PFSK-1 (cell line): ENCODE measurements around the gene ARSI.

Experiments
- FOXP2 ChIP-seq: optimal IDR thresholded peaks from 2 replicates; pipeline ENCODE3; 2011; ENCODE audit warnings: borderline replicate concordance, control low read depth, inconsistent platforms; ENCODE audit not compliant: insufficient read depth; ENCODE audit errors: extremely low read length, extremely low read depth
- POLR2AphosphoS5 ChIP-seq: IDR thresholded peaks from 2 replicates; pipeline ENCODE4 v1.6.1; 2012; ENCODE audit warnings: low read depth, mild to moderate bottlenecking, control low read depth, low read length, moderate library complexity
- SIN3A ChIP-seq: IDR thresholded peaks from 2 replicates; pipeline ENCODE4 v1.6.1; 2012; ENCODE audit warnings: mild to moderate bottlenecking, low read length, moderate library complexity, borderline replicate concordance; ENCODE audit not compliant: insufficient read depth
- TAF1 ChIP-seq: IDR thresholded peaks from 2 replicates; pipeline ENCODE4 v1.6.1; 2012; ENCODE audit warnings: low read length, control low read depth, borderline replicate concordance; ENCODE audit not compliant: insufficient read depth
- TF ChIP-seq, protein P1 (sequence below), 2 experiments: IDR thresholded peaks; 2 replicates each; pipeline versions ENCODE4 v1.6.1 to v1.8.0; 2011 to 2012; ENCODE audit warnings: low read depth in 2 of 2, low read length in 2 of 2, control low read depth in 1 of 2, inconsistent platforms in 1 of 2, mild to moderate bottlenecking in 1 of 2, moderate library complexity in 1 of 2; ENCODE audit not compliant: insufficient read depth in 1 of 2

The ARSI gene

DNA sequence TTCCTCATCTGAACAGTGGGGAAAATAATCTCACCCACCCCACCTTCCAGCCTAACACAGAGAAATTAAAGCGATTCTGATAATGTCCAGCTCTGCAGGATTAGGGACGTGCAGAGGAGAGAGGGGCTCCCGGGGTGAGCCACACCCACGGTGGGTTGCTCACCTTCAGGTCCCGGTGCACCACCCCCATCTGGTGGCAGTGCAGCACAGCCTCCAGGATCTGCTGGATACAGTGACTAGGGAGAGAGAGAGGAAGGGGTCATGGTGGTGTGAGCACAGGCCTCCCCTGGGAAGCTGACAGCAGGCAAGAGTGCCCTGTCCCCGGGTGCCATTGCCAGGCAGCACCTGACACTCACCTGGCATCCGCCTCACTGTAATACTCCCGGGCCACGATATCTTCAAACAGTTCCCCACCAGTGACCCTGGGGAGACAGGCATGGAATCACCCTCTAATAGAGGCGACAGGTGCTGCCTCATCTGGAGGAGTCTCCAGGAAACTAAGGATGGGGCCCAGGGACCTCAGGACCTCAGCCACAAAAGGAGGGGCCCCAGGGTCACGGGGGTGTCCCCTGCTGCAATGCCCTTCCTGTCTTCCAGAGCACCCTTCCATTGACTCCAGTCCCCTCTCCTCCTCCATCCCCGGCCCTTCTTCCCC, 46.2 kb downstream of the ARSI start:
- TF ChIP-seq, protein P1, sequence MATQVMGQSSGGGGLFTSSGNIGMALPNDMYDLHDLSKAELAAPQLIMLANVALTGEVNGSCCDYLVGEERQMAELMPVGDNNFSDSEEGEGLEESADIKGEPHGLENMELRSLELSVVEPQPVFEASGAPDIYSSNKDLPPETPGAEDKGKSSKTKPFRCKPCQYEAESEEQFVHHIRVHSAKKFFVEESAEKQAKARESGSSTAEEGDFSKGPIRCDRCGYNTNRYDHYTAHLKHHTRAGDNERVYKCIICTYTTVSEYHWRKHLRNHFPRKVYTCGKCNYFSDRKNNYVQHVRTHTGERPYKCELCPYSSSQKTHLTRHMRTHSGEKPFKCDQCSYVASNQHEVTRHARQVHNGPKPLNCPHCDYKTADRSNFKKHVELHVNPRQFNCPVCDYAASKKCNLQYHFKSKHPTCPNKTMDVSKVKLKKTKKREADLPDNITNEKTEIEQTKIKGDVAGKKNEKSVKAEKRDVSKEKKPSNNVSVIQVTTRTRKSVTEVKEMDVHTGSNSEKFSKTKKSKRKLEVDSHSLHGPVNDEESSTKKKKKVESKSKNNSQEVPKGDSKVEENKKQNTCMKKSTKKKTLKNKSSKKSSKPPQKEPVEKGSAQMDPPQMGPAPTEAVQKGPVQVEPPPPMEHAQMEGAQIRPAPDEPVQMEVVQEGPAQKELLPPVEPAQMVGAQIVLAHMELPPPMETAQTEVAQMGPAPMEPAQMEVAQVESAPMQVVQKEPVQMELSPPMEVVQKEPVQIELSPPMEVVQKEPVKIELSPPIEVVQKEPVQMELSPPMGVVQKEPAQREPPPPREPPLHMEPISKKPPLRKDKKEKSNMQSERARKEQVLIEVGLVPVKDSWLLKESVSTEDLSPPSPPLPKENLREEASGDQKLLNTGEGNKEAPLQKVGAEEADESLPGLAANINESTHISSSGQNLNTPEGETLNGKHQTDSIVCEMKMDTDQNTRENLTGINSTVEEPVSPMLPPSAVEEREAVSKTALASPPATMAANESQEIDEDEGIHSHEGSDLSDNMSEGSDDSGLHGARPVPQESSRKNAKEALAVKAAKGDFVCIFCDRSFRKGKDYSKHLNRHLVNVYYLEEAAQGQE (IDR thresholded peaks at IDR 0.05; ENCODE audit: insufficient read depth in 1 of 2, low read depth in 2 of 2, low read length in 2 of 2): no peak
- TF ChIP-seq SIN3A (no peak), FOXP2 (no peak), POLR2AphosphoS5 (no peak), TAF1 (no peak)

- no peak for TF ChIP-seq TAF1
- TF ChIP-seq, protein P1 (IDR thresholded peaks at IDR 0.05; ENCODE audit: insufficient read depth in 1 of 2, low read depth in 2 of 2, low read length in 2 of 2): no peak
- TF ChIP-seq POLR2AphosphoS5: no peak
- no peak for TF ChIP-seq FOXP2
- no peak for TF ChIP-seq SIN3A
Measured at GRCh38 chr5:150255659-150256409, 46.9 kb downstream of the ARSI start.

DNA sequence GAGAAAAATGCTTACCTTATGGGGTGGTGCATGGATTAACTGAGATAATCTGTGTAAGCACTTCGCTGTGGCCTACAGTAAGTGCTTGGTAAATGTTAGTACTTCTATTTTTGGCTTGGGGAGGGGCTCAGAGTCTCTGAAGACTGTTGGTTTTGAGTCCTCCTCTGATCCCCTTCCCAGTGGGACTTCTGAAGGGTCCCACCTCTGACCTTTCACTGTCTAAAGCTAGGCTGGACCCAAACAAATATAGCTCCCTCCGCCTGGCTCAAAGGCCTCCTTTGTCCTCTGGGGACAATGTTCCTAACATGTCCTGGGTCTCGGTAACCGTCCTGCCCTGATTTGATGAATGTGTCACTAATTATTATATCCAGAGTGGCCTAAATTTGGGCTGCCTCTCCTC, 47.9 kb downstream of the ARSI start:
- TF ChIP-seq SIN3A (no peak), POLR2AphosphoS5 (no peak), FOXP2 (no peak), TAF1 (no peak)
- TF ChIP-seq, protein P1 (IDR thresholded peaks at IDR 0.05; ENCODE audit: insufficient read depth in 1 of 2, low read depth in 2 of 2, low read length in 2 of 2): no peak

GRCh38 chr5:150254363-150254762, 48.3 kb downstream of the ARSI start:
- no peak for TF ChIP-seq POLR2AphosphoS5

DNA sequence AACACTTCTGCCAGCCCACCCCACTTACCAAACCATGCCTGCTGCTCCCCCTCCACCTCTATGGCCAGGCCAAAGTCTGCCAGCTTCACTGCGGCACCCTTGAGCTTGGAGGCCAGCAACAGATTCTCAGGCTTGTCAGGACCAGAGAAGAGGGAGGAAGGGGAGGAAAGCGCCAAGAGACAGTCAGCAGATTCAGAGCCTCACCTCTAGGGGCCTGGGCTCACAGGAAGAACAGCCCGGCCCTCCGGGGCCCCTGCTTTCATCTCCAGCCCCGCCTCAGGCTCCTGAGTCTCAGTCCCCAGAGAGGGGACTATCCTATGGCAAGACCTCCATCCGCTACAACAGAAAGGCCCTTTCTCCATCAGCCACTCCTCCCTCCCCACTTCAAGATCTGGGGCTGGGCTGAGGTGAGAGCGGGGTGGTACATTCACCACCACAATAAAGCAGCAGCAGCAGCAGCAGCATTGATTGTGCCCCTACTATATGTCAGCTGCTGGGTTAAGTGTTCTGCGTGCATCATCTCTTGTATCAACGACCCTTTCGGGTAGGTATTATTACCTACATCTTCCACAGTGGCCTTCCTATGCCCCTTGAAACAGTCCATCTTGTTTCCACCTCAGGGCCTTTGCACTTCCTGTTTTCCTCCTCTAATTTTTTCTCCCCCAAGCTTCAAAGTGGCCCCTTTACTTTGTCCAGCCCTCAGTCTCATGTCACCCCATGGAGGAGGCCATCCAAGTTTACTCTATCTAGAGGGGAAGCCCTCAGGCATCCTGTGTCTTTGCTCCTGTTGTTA, 49.1 kb downstream of the ARSI start:
- TF ChIP-seq, protein P1 (IDR thresholded peaks at IDR 0.05; ENCODE audit: insufficient read depth in 1 of 2, low read depth in 2 of 2, low read length in 2 of 2): no peak
- TF ChIP-seq FOXP2 (no peak), TAF1 (no peak), POLR2AphosphoS5 (no peak), SIN3A (no peak)
